B cell (primary cell): ENCODE measurements around the gene TRPM2. TPM values are rescaled to one million over a fixed set of nuclear protein-coding genes. Genes with fewer than 3 reads are reported as not detected.

ENCODE experiments used
- ATAC-seq: fragments of 200-7000 bp; cut with Tn5 transposase; one replicate; pipeline ENCODE4 v1.10.0; 2021; ENCODE audit warnings: low read depth, mild to moderate bottlenecking, moderate number of reproducible peaks, moderate library complexity
- CTCF ChIA-PET: fragments of 350-600 bp; sonication (Branson Sonifier 250); formaldehyde crosslinking; loops from one replicate; lab custom pipeline; 2021; ENCODE audit warnings: antibody characterized with exemption, inconsistent platforms; lab: Charles Lee
- POLR2A ChIA-PET: fragments of 350-600 bp; sonication (Branson Sonifier 250); formaldehyde crosslinking; loops from one replicate; lab custom pipeline; 2021; ENCODE audit warnings: antibody characterized with exemption; lab: Charles Lee
- DNase-seq: peaks from one replicate; pipeline ENCODE4 v3.0.0; 2013
- H2AFZ ChIP-seq: 2 replicates; pipeline ENCODE4 v1.6.1; 2012; ENCODE audit warnings: mild to moderate bottlenecking, low read depth, low read length; ENCODE audit not compliant: insufficient read depth, poor library complexity, severe bottlenecking
- H3K27ac ChIP-seq, 2 donors: 1 replicate in 1 of 2; 2 replicates in 1 of 2; pipeline ENCODE4 v1.5.1; 2012 to 2013; ENCODE audit warnings: low read length in 2 of 2, mild to moderate bottlenecking in 2 of 2, moderate library complexity in 1 of 2
- H3K27me3 ChIP-seq, 4 experiments: fragments of 200-600 bp in 1 of 4; sonication (generic) in 1 of 4; replicated peaks in 1 of 4; 1 replicate in 2 of 4; 2 replicates in 2 of 4; pipeline versions ENCODE4 v1.6.1 to v1.7.0; 2013 to 2016; ENCODE audit warnings: low read length in 3 of 4, mild to moderate bottlenecking in 2 of 4, mixed read lengths in 1 of 4, moderate library complexity in 1 of 4; ENCODE audit not compliant: insufficient read depth in 4 of 4, control insufficient read depth in 3 of 4; ENCODE audit errors: control extremely low read depth in 1 of 4
- H3K36me3 ChIP-seq, 2 experiments: replicated peaks in 1 of 2; 1 replicate in 1 of 2; 2 replicates in 1 of 2; pipeline versions ENCODE4 v1.6.1 to v1.7.1; 2013; ENCODE audit warnings: low read length in 1 of 2; ENCODE audit not compliant: insufficient read depth in 2 of 2, control insufficient read depth in 1 of 2; ENCODE audit errors: control extremely low read depth in 1 of 2, extremely low read depth in 1 of 2
- H3K4me1 ChIP-seq, 2 donors: fragments of 200-600 bp in 1 of 2; sonication (generic) in 1 of 2; 1 replicate in 1 of 2; 2 replicates in 1 of 2; pipeline versions ENCODE4 v1.5.1 to v1.6.1; 2013 to 2017; ENCODE audit warnings: low read length in 2 of 2; ENCODE audit not compliant: control insufficient read depth in 2 of 2, insufficient read depth in 2 of 2
- H3K4me2 ChIP-seq: replicated peaks from 2 replicates; pipeline ENCODE3; 2012; ENCODE audit warnings: mild to moderate bottlenecking, low read depth, low read length; ENCODE audit not compliant: poor library complexity, severe bottlenecking
- H3K4me3 ChIP-seq, 5 experiments: fragments of 200-600 bp in 1 of 5; sonication (generic) in 1 of 5; 1 replicate in 3 of 5; 2 replicates in 2 of 5; pipeline versions ENCODE4 v1.5.1 to v1.7.0; 2011 to 2016; ENCODE audit warnings: low read length in 4 of 5, mild to moderate bottlenecking in 4 of 5, low read depth in 2 of 5, control low read depth in 1 of 5, moderate library complexity in 1 of 5; ENCODE audit not compliant: insufficient read depth in 1 of 5; ENCODE audit errors: control extremely low read depth in 1 of 5, extremely low read depth in 1 of 5
- H3K79me2 ChIP-seq: fragments of 200-600 bp; sonication (generic); one replicate; pipeline ENCODE4 v1.6.0; 2016; ENCODE audit warnings: low read length; ENCODE audit not compliant: control insufficient read depth, insufficient read depth
- H3K9ac ChIP-seq: fragments of 200-600 bp; sonication (generic); 2 replicates; pipeline ENCODE4 v1.6.1; 2017; ENCODE audit warnings: mild to moderate bottlenecking, low read length, moderate library complexity
- H3K9me3 ChIP-seq, 3 donors: one replicate each; pipeline versions ENCODE4 v1.6.1 to v1.7.1; 2013; ENCODE audit warnings: low read length in 2 of 3; ENCODE audit not compliant: control insufficient read depth in 2 of 3, insufficient read depth in 1 of 3; ENCODE audit errors: control extremely low read depth in 1 of 3
- H4K20me1 ChIP-seq: 2 replicates; pipeline ENCODE4 v1.6.0; 2012; ENCODE audit warnings: mild to moderate bottlenecking, low read length; ENCODE audit not compliant: insufficient read depth, control insufficient read depth, poor library complexity, severe bottlenecking
- H3K27ac Mint-ChIP-seq: one replicate; pipeline ENCODE4 v1.8.0; 2021; ENCODE audit warnings: mixed read lengths
- H3K27me3 Mint-ChIP-seq: one replicate; pipeline ENCODE4 v1.8.0; 2021; ENCODE audit warnings: mixed read lengths
- H3K4me1 Mint-ChIP-seq: one replicate; pipeline ENCODE4 v1.8.0; 2021; ENCODE audit warnings: mixed read lengths
- H3K4me3 Mint-ChIP-seq: one replicate; pipeline ENCODE4 v1.8.0; 2021; ENCODE audit warnings: mixed read lengths
- H3K9me3 Mint-ChIP-seq: one replicate; pipeline ENCODE4 v1.8.0; 2022; ENCODE audit warnings: mixed read lengths; ENCODE audit not compliant: insufficient read depth
- EZH2 ChIP-seq: IDR thresholded peaks from 2 replicates; pipeline ENCODE4 v1.6.1; 2012; ENCODE audit warnings: borderline replicate concordance, low read depth, mild to moderate bottlenecking, moderate library complexity, low read length; ENCODE audit not compliant: insufficient read depth, poor library complexity, severe bottlenecking
- WGBS: methylation state at CpG from one replicate; pipeline ENCODE4 v1.1.5; 2013; ENCODE audit warnings: missing lambda C conversion rate; ENCODE audit not compliant: insufficient coverage; 5-methylcytosine and 5-hydroxymethylcytosine counted together
- intact Hi-C: fragments of 100-400 bp; cut with micrococcal nuclease; formaldehyde crosslinking; loops from one replicate; pipeline ENCODE4 v1.10.0; 2022
- polyA plus RNA-seq: library from polyadenylated mRNA; depleted of rRNA; stranded (reverse); fragments of >200 nt; gene quantifications from 2 replicates; pipeline ENCODE4 v1.2.3, GENCODE V29; 2012
- total RNA-seq, 2 donors: library from RNA; stranded (reverse); fragments of 120-200 nt in 1 of 2; gene quantifications; 1 replicate in 1 of 2; 2 replicates in 1 of 2; pipeline versions ENCODE4 v1.2.3 to v1.2.4, GENCODE V29; 2013 to 2022
- TF ChIP-seq, protein P1 (sequence below): fragments of 200-600 bp; IDR thresholded peaks from one replicate; pipeline ENCODE4 v1.8.0; 2022; ENCODE audit warnings: antibody characterized with exemption, mild to moderate bottlenecking

Gene TRPM2
- total and polyA plus RNA-seq, 2 donors (not counting 1 experiment from before 2014, with no cell fraction given): 1.6 to 8.4 TPM

DNA sequence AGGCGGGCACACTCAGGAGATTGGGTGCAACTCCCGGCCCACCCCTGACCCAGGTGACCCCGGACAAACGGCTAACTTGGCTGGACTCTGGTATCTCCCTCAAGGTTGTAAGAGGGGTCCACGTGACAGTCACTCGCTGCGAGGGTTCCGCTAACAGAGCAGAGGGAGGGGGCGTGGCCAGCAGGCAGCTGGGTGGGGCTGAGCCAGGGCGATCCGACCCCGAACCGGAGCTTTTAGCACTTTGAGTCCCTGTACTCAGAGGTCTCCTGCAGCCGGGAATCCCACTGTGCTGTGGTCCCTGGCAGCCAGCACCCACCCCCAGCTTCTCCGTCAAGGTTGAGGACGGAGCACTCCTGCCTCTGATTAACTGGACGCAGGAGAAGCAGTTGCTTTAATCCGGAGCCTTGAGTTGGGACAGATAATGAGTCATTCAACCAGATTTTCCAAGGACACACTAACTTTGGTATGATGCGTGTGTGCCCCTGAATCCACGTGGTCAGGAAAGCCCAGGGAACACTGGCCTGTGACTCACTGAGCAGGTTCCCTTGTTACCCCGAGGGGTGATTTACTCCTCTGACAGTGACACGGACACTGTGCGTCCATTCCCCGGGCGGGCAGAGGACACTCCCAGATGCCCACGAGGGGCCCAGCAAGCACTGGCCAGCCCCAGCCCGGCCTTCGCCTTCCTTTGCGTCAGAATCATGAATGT is 16.8 kb downstream of the TRPM2 start:
- no peaks in the 10 kb centered on the region for H3K27me3 ChIP-seq
- H2AFZ ChIP-seq: no peak overlapping the region
- DNase-seq (no peak), ATAC-seq (no peak)
- ChIA-PET POLR2A (no interaction called here), CTCF (no interaction called here)
- 82% methylated on average over 29 of the region's 29 CpGs for WGBS
- no peak overlapping the region for H3K27ac Mint-ChIP-seq
- peak overlapping the region; percentile 19 for H3K4me2 ChIP-seq
- H3K4me1 Mint-ChIP-seq: peaks cover 5% of the 10 kb centered on the region
- H3K27me3 Mint-ChIP-seq: no peaks in the 10 kb centered on the region
- H3K4me3 ChIP-seq: no peak overlapping the region
- TF ChIP-seq, protein P1, sequence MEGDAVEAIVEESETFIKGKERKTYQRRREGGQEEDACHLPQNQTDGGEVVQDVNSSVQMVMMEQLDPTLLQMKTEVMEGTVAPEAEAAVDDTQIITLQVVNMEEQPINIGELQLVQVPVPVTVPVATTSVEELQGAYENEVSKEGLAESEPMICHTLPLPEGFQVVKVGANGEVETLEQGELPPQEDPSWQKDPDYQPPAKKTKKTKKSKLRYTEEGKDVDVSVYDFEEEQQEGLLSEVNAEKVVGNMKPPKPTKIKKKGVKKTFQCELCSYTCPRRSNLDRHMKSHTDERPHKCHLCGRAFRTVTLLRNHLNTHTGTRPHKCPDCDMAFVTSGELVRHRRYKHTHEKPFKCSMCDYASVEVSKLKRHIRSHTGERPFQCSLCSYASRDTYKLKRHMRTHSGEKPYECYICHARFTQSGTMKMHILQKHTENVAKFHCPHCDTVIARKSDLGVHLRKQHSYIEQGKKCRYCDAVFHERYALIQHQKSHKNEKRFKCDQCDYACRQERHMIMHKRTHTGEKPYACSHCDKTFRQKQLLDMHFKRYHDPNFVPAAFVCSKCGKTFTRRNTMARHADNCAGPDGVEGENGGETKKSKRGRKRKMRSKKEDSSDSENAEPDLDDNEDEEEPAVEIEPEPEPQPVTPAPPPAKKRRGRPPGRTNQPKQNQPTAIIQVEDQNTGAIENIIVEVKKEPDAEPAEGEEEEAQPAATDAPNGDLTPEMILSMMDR: no peak
- TF ChIP-seq EZH2: no peak
- peaks cover 6% of the 10 kb centered on the region for H3K79me2 ChIP-seq
- H3K9ac ChIP-seq: no peak overlapping the region
- peaks cover 0 to 21% (median 2%) of the 10 kb centered on the region in 3 donors for H3K9me3 ChIP-seq
- peaks cover 1 to 3% of the 10 kb centered on the region in 2 experiments for H3K36me3 ChIP-seq
- peaks cover 3 to 9% of the 10 kb centered on the region in 2 donors for H3K4me1 ChIP-seq
- H3K4me3 Mint-ChIP-seq: no peak overlapping the region
- intact Hi-C loops: no loop called here
- no peaks in the 10 kb centered on the region for H3K9me3 Mint-ChIP-seq
- H4K20me1 ChIP-seq: no peaks in the 10 kb centered on the region
- H3K27ac ChIP-seq: no peak overlapping the region

DNA sequence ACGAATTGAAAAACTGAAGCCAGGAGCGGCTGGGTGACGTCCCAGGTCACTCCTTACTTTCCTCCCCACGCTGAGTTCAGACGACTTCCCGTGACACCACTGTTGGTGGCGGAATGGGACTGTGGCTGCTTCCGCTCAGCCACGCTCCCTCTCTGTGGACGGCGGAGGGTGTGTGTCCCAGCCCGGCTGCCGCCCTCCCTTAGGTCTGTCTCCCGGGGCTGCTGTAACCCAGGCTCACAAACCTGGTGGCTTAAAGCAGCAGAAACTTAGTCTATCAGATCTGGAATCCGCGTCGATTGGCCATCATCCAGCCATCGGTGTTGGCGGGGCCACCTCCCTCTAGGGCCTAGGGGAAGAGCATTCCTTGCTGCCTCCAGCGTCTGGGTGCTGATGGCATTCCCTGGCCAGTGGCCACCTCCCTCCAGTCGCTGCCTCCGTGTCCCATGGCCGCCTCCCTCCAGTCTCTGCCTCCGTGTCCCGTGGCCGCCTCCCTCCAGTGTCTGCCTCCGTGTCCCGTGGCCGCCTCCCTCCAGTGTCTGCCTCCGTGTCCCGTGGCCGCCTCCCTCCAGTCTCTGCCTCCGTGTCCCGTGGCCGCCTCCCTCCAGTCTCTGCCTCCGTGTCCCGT is 17.5 kb downstream of the TRPM2 start:
- Histone ChIP-seq H3K4me2 (no peak overlapping the region), H3K4me1 (peaks cover 10 to 16% of the 10 kb centered on the region in 2 donors), H3K27me3 (no peaks in the 10 kb centered on the region), H3K4me3 (no peak overlapping the region), H4K20me1 (no peaks in the 10 kb centered on the region), H3K36me3 (peaks cover 0 to 1% of the 10 kb centered on the region in 2 experiments), H2AFZ (no peak overlapping the region), H3K9ac (no peak overlapping the region), H3K9me3 (peaks cover 0 to 28% (median 4%) of the 10 kb centered on the region in 3 donors), H3K27ac (no peak overlapping the region), H3K79me2 (peaks cover 4% of the 10 kb centered on the region)
- intact Hi-C loops: no loop called here
- Mint-ChIP-seq H3K27me3 (no peaks in the 10 kb centered on the region), H3K4me3 (no peak overlapping the region), H3K4me1 (peaks cover 12% of the 10 kb centered on the region), H3K27ac (no peak overlapping the region), H3K9me3 (no peaks in the 10 kb centered on the region)
- TF ChIP-seq, protein P1: no peak
- TF ChIP-seq EZH2: no peak
- no peak for DNase-seq
- WGBS: 97% methylated on average over 24 of the region's 37 CpGs
- no peak for ATAC-seq
- CTCF ChIA-PET: no interaction called here
- POLR2A ChIA-PET: no interaction called here
